ENCODE data around the gene PTPRT.
"Not testable (repeated sequence)": the region's sequence is repeated elsewhere in the genome, so short reads cannot be mapped to it uniquely, and the experiment has no call there.

PTPRT gene

GRCh38 chr20:42258564-42259302 lies 931.0 kb downstream of the PTPRT start:
- no peak for DNase-seq

GRCh38 chr20:42255821-42256220 lies 933.9 kb downstream of the PTPRT start:
- no peak for DNase-seq

- no peak for DNase-seq
Measured at GRCh38 chr20:42254673-42255072, 935.0 kb downstream of the PTPRT start.

- DNase-seq, result no peak
Measured at GRCh38 chr20:42252116-42252515, 937.6 kb downstream of the PTPRT start.

- DNase-seq, result no peak
Measured at GRCh38 chr20:42218621-42219374, 970.9 kb downstream of the PTPRT start.

- no peak for DNase-seq
Measured at GRCh38 chr20:42214074-42214473, 975.6 kb downstream of the PTPRT start.

- no peak for DNase-seq
Measured at GRCh38 chr20:42212391-42212790, 977.3 kb downstream of the PTPRT start.

- not testable (repeated sequence) for DNase-seq
Measured at GRCh38 chr20:42206557-42206956, 983.1 kb downstream of the PTPRT start.

GRCh38 chr20:42204109-42204660 lies 985.5 kb downstream of the PTPRT start:
- DNase-seq, result peak; percentile 2

GRCh38 chr20:42197599-42197998 lies 992.1 kb downstream of the PTPRT start:
- DNase-seq, result no peak

GRCh38 chr20:42193119-42193518 lies 996.6 kb downstream of the PTPRT start:
- no peak for DNase-seq

GRCh38 chr20:42192321-42192720 lies 997.4 kb downstream of the PTPRT start:
- no peak for DNase-seq

- DNase-seq, result no peak
Measured at GRCh38 chr20:42191140-42191860, 998.4 kb downstream of the PTPRT start.

GRCh38 chr20:42190084-42190483 lies 999.6 kb downstream of the PTPRT start:
- no peak for DNase-seq

- DNase-seq, result no peak
Measured at GRCh38 chr20:42186337-42186736, 1003.4 kb downstream of the PTPRT start.

- no peak for DNase-seq
Measured at GRCh38 chr20:42183147-42183546, 1006.6 kb downstream of the PTPRT start.

- no peak for DNase-seq
Measured at GRCh38 chr20:42181064-42181463, 1008.6 kb downstream of the PTPRT start.

- DNase-seq, result peak; percentile 55
Measured at GRCh38 chr20:42179768-42180167, 1009.9 kb downstream of the PTPRT start.

- DNase-seq, result peak; percentile 52
Measured at GRCh38 chr20:42173440-42173839, 1016.3 kb downstream of the PTPRT start.

GRCh38 chr20:42164121-42164890 lies 1025.4 kb downstream of the PTPRT start:
- no peak for DNase-seq

- DNase-seq, result no peak
Measured at GRCh38 chr20:42161228-42161829, 1028.4 kb downstream of the PTPRT start.

GRCh38 chr20:42159808-42160207 lies 1029.9 kb downstream of the PTPRT start:
- DNase-seq, result no peak

Data from OCI-M1 (cell line).